ENCODE data around the gene BRSK2. TPM values are rescaled to one million over a fixed set of nuclear protein-coding genes. Genes with fewer than 3 reads are reported as not detected.

Gene BRSK2
- total and polyA plus RNA-seq, 2 of the 4 experiments (the other 2 are of a cell fraction): 0.18 to 0.62 TPM

DNA sequence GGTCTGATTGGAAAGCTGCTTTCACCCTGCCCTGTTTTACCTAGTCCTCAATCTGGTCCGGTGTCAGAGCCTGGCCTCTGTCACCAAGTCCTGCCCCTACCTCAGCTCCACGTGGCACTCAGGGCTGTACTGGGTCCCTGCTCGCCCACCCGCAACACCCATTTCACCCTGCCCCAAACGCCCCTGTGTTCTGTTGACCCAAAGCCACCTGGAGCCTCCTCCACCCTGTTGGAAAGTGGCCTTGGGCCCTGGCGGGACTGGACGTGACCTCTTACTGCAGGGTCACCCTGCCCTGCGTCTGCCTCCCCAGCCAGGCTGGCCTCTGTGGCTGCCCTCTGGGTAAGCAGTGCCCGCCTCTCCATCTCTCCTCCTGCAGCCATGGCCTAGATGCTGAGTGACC, 21.5 kb upstream of the BRSK2 start:
- H4K91ac ChIP-seq (ENCODE audit: insufficient read depth, low read depth, low read length): no peak overlapping the region
- intact Hi-C loops (cut with micrococcal nuclease): no loop called here
- peaks cover 8% of the 10 kb centered on the region; the same call in 1 of the 2 replicates for H3K27me3 ChIP-seq (ENCODE audit: control insufficient read depth, insufficient read depth, low read length)
- 69% methylated on average over 6 of the region's 9 CpGs; no CpG with 5 or more reads in 1 of the 2 experiments for WGBS, 2 experiments (ENCODE audit: extremely low coverage in 2 of 2, insufficient read length in 1 of 2)
- DNase-seq (no peak), ATAC-seq (ENCODE audit: low read depth) (no peak)
- CTCF ChIA-PET: no interaction called here
- no peaks in the 10 kb centered on the region for H3K36me3 ChIP-seq (ENCODE audit: control insufficient read depth, insufficient read depth, low read length)
- H3K27ac ChIP-seq (ENCODE audit: insufficient read depth, low read length): no peak overlapping the region
- no peak overlapping the region for H2BK15ac ChIP-seq (ENCODE audit: low read depth, low read length)
- no peak overlapping the region for H4K5ac ChIP-seq (ENCODE audit: low read depth, low read length)
- no peak overlapping the region for H3K9ac ChIP-seq (ENCODE audit: low read depth, low read length)
- no peak overlapping the region for H3K23ac ChIP-seq (ENCODE audit: low read depth, low read length)
- peaks cover 32% of the 10 kb centered on the region for H3K9me3 ChIP-seq (ENCODE audit: control insufficient read depth, insufficient read depth, low read length)
- H3K14ac ChIP-seq (replicated peaks; ENCODE audit: low read depth, low read length): no peak overlapping the region
- no peak overlapping the region for H3K4me3 ChIP-seq (ENCODE audit: insufficient read depth, low read depth, low read length)
- dilution Hi-C loops (cut with HindIII; ENCODE audit: low sequenced_read_pairs, unreplicated experiment): no loop called here
- H4K20me1 ChIP-seq (ENCODE audit: insufficient read depth, low read length): no peaks in the 10 kb centered on the region
- no peak overlapping the region for H4K8ac ChIP-seq (ENCODE audit: low read depth in 2 of 2, low read length in 2 of 2)
- H3K4ac ChIP-seq (ENCODE audit: low read depth, low read length): no peak overlapping the region
- H2BK5ac ChIP-seq (ENCODE audit: low read depth, low read length, poor library complexity, severe bottlenecking): no peak overlapping the region
- H2AK5ac ChIP-seq (ENCODE audit: low read depth, low read length): no peak overlapping the region
- H3K56ac ChIP-seq (ENCODE audit: extremely low read depth, insufficient read depth, low read length): no peak overlapping the region
- H3K9me1 ChIP-seq (ENCODE audit: insufficient read depth, low read length): no peaks in the 10 kb centered on the region
- no peak overlapping the region for H2BK120ac ChIP-seq (ENCODE audit: low read depth, low read length)
- no peak overlapping the region for H2AK9ac ChIP-seq (replicated peaks; ENCODE audit: low read depth, low read length, poor library complexity)
- H2BK20ac ChIP-seq (ENCODE audit: low read depth, low read length): no peak overlapping the region
- H3K18ac ChIP-seq (ENCODE audit: low read depth, low read length): no peak overlapping the region
- BruUV-seq (replicated peaks): no TSS peak
- no peak overlapping the region for H3K4me2 ChIP-seq (ENCODE audit: low read depth, low read length)
- no peak overlapping the region for H2AFZ ChIP-seq (replicated peaks; ENCODE audit: low read length, poor library complexity)
- TF ChIP-seq ELK1 (IDR thresholded peaks at IDR 0.05; ENCODE audit: borderline replicate concordance, low read depth, low read length): no peak
- no peak for TF ChIP-seq CEBPB (IDR thresholded peaks at IDR 0.05; ENCODE audit: low read depth, low read length)
- no peak for TF ChIP-seq CTCF (conservative IDR thresholded peaks at IDR 0.05; ENCODE audit: low read depth, low read length)
- TF ChIP-seq CHD1 (IDR thresholded peaks at IDR 0.05; ENCODE audit: low read depth, low read length): no peak
- TF ChIP-seq BHLHE40 (IDR thresholded peaks at IDR 0.05; ENCODE audit: low read depth, low read length): no peak
- TF ChIP-seq NFE2L2 (IDR thresholded peaks at IDR 0.05; ENCODE audit: low read depth, low read length): no peak
- no peak for TF ChIP-seq SMC3 (IDR thresholded peaks at IDR 0.05; ENCODE audit: low read depth, low read length)
- TF ChIP-seq USF2 (IDR thresholded peaks at IDR 0.05; ENCODE audit: low read depth, low read length): no peak
- no peak for TF ChIP-seq RAD21 (IDR thresholded peaks at IDR 0.05; ENCODE audit: low read length)
- no peak for TF ChIP-seq MAZ (IDR thresholded peaks at IDR 0.05; ENCODE audit: borderline replicate concordance, low read depth, low read length)
- TF ChIP-seq MXI1 (IDR thresholded peaks at IDR 0.05; ENCODE audit: borderline replicate concordance, low read depth, low read length): no peak
- TF ChIP-seq FOS (IDR thresholded peaks at IDR 0.05; ENCODE audit: low read depth, low read length): no peak
- TF ChIP-seq RCOR1 (IDR thresholded peaks at IDR 0.05; ENCODE audit: insufficient replicate concordance, low read length): no peak
- TF ChIP-seq RFX5 (IDR thresholded peaks at IDR 0.05; ENCODE audit: low read depth, low read length): no peak
- TF ChIP-seq POLR2A (IDR thresholded peaks at IDR 0.05; ENCODE audit: low read depth, low read length): no peak
- no peak for TF ChIP-seq MAFK (IDR thresholded peaks at IDR 0.05; ENCODE audit: low read depth, low read length)
- H3K79me1 ChIP-seq (ENCODE audit: low read depth in 1 of 2, low read length in 2 of 2): no peaks in the 10 kb centered on the region
- H3K4me1 ChIP-seq (ENCODE audit: control insufficient read depth, insufficient read depth, low read length): peaks cover under 1% of the 10 kb centered on the region; the same call in 1 of the 2 replicates
- POLR2A ChIA-PET (ENCODE audit: unreplicated experiment): no interaction called here
- in situ Hi-C loops (cut with MboI; ENCODE audit: low sequenced_read_pairs): no loop called here

Measured in IMR-90 (cell line).